Measurements from ENCODE around the gene MAP3K6. TPM values are rescaled to one million over a fixed set of nuclear protein-coding genes. Genes with fewer than 3 reads are reported as not detected.

Gene MAP3K6
- total RNA-seq, 1 experiment from 2014 or later = 13.5 TPM

GRCh38 chr1:27353629-27354028 lies 13.1 kb downstream of the MAP3K6 start:
- intact Hi-C loops (cut with micrococcal nuclease) = no loop called here
- Mint-ChIP-seq H3K9me3 (ENCODE audit: unreplicated experiment) (no peaks in the 10 kb centered on the region), H3K27ac (ENCODE audit: low read depth, unreplicated experiment) (peak overlapping the region; percentile 54), H3K36me3 (ENCODE audit: insufficient read depth, unreplicated experiment) (peaks cover 81% of the 10 kb centered on the region), H3K27me3 (ENCODE audit: insufficient read depth, unreplicated experiment) (no peaks in the 10 kb centered on the region), H3K4me3 (ENCODE audit: unreplicated experiment) (no peak overlapping the region), H3K4me1 (ENCODE audit: insufficient read depth, unreplicated experiment) (no peaks in the 10 kb centered on the region)
- BruUV-seq (replicated peaks) = no TSS peak
- no peak for TF ChIP-seq CTCF (IDR thresholded peaks at IDR 0.05; ENCODE audit: unreplicated experiment)
- POLR2A ChIA-PET = interaction anchor here (0.9 to 5.9 kb wide), 4 partner anchors 10 to 53 kb away, joined by 5 to 33 read pairs (median 16); partner anchors contain the start of genes MAP3K6 and SYTL1
- CTCF ChIA-PET = interaction anchor here (0.6 to 2.2 kb wide), 8 partner anchors 12 to 245 kb away, joined by 3 to 12 read pairs (median 4); partner anchors contain the start of genes MAP3K6 and SYTL1
- no peak for DNase-seq (ENCODE audit: unreplicated experiment)

GRCh38 chr1:27353166-27353565 lies 13.6 kb downstream of the MAP3K6 start:
- intact Hi-C loops (cut with micrococcal nuclease) = no loop called here
- no TSS peak for BruUV-seq (replicated peaks)

GRCh38 chr1:27351541-27352107 lies 15.1 kb downstream of the MAP3K6 start:
- Mint-ChIP-seq H3K4me3 (ENCODE audit: unreplicated experiment) (no peak overlapping the region), H3K27ac (ENCODE audit: low read depth, unreplicated experiment) (no peak overlapping the region), H3K4me1 (ENCODE audit: insufficient read depth, unreplicated experiment) (peaks cover 13% of the 10 kb centered on the region)

More at GRCh38 chr1:27353166-27353565, 13.6 kb downstream of the MAP3K6 start:
- Mint-ChIP-seq H3K4me3 (ENCODE audit: unreplicated experiment) (no peak overlapping the region), H3K4me1 (ENCODE audit: insufficient read depth, unreplicated experiment) (peaks cover under 1% of the 10 kb centered on the region), H3K27ac (ENCODE audit: low read depth, unreplicated experiment) (peak overlapping the region; percentile 54), H3K27me3 (ENCODE audit: insufficient read depth, unreplicated experiment) (no peaks in the 10 kb centered on the region), H3K36me3 (ENCODE audit: insufficient read depth, unreplicated experiment) (peaks cover 85% of the 10 kb centered on the region), H3K9me3 (ENCODE audit: unreplicated experiment) (no peaks in the 10 kb centered on the region)
- POLR2A ChIA-PET = interaction anchor here (0.9 to 5.9 kb wide), 4 partner anchors 9 to 53 kb away, joined by 5 to 33 read pairs (median 16); partner anchors contain the start of genes MAP3K6 and SYTL1
- TF ChIP-seq CTCF (IDR thresholded peaks at IDR 0.05; ENCODE audit: unreplicated experiment) = no peak
- DNase-seq (ENCODE audit: unreplicated experiment) = no peak
- CTCF ChIA-PET = interaction anchor here (0.6 to 2.0 kb wide), 4 partner anchors 13 to 246 kb away, joined by 3 to 12 read pairs (median 4); partner anchors contain the start of gene MAP3K6

More at GRCh38 chr1:27351541-27352107, 15.1 kb downstream of the MAP3K6 start:
- POLR2A ChIA-PET = interaction anchor here (1.0 to 5.9 kb wide), 4 partner anchors 8 to 15 kb away, joined by 3 to 33 read pairs (median 16); partner anchors contain the start of genes MAP3K6 and SYTL1
- Mint-ChIP-seq H3K27me3 (ENCODE audit: insufficient read depth, unreplicated experiment) (no peaks in the 10 kb centered on the region), H3K36me3 (ENCODE audit: insufficient read depth, unreplicated experiment) (peaks cover 84% of the 10 kb centered on the region), H3K9me3 (ENCODE audit: unreplicated experiment) (no peaks in the 10 kb centered on the region)
- no peak for TF ChIP-seq CTCF (IDR thresholded peaks at IDR 0.05; ENCODE audit: unreplicated experiment)
- intact Hi-C loops (cut with micrococcal nuclease) = no loop called here
- no TSS peak for BruUV-seq (replicated peaks)
- no peak for DNase-seq (ENCODE audit: unreplicated experiment)
- CTCF ChIA-PET = interaction anchor here (0.7 to 1.2 kb wide), 2 partner anchors 15 to 51 kb away, joined by 4 read pairs; partner anchors contain the start of gene MAP3K6

All from MCF 10A (cell line).